B cell (primary cell): ENCODE results near the gene PARD3. TPM values are rescaled to one million over a fixed set of nuclear protein-coding genes. Genes with fewer than 3 reads are reported as not detected.

Experiments
- ATAC-seq: fragments of 200-7000 bp; cut with Tn5 transposase; one replicate; pipeline ENCODE4 v1.10.0; 2021; ENCODE audit warnings: low read depth, mild to moderate bottlenecking, moderate number of reproducible peaks, moderate library complexity
- CTCF ChIA-PET: fragments of 350-600 bp; sonication (Branson Sonifier 250); formaldehyde crosslinking; loops from one replicate; lab custom pipeline; 2021; ENCODE audit warnings: antibody characterized with exemption, inconsistent platforms; lab: Charles Lee
- POLR2A ChIA-PET: fragments of 350-600 bp; sonication (Branson Sonifier 250); formaldehyde crosslinking; loops from one replicate; lab custom pipeline; 2021; ENCODE audit warnings: antibody characterized with exemption; lab: Charles Lee
- DNase-seq: peaks from one replicate; pipeline ENCODE4 v3.0.0; 2013
- H2AFZ ChIP-seq: 2 replicates; pipeline ENCODE4 v1.6.1; 2012; ENCODE audit warnings: mild to moderate bottlenecking, low read depth, low read length; ENCODE audit not compliant: insufficient read depth, poor library complexity, severe bottlenecking
- H3K27ac ChIP-seq, 2 donors: 1 replicate in 1 of 2; 2 replicates in 1 of 2; pipeline ENCODE4 v1.5.1; 2012 to 2013; ENCODE audit warnings: low read length in 2 of 2, mild to moderate bottlenecking in 2 of 2, moderate library complexity in 1 of 2
- H3K27me3 ChIP-seq, 4 experiments: fragments of 200-600 bp in 1 of 4; sonication (generic) in 1 of 4; replicated peaks in 1 of 4; 1 replicate in 2 of 4; 2 replicates in 2 of 4; pipeline versions ENCODE4 v1.6.1 to v1.7.0; 2013 to 2016; ENCODE audit warnings: low read length in 3 of 4, mild to moderate bottlenecking in 2 of 4, mixed read lengths in 1 of 4, moderate library complexity in 1 of 4; ENCODE audit not compliant: insufficient read depth in 4 of 4, control insufficient read depth in 3 of 4; ENCODE audit errors: control extremely low read depth in 1 of 4
- H3K36me3 ChIP-seq, 2 experiments: replicated peaks in 1 of 2; 1 replicate in 1 of 2; 2 replicates in 1 of 2; pipeline versions ENCODE4 v1.6.1 to v1.7.1; 2013; ENCODE audit warnings: low read length in 1 of 2; ENCODE audit not compliant: insufficient read depth in 2 of 2, control insufficient read depth in 1 of 2; ENCODE audit errors: control extremely low read depth in 1 of 2, extremely low read depth in 1 of 2
- H3K4me1 ChIP-seq, 2 donors: fragments of 200-600 bp in 1 of 2; sonication (generic) in 1 of 2; 1 replicate in 1 of 2; 2 replicates in 1 of 2; pipeline versions ENCODE4 v1.5.1 to v1.6.1; 2013 to 2017; ENCODE audit warnings: low read length in 2 of 2; ENCODE audit not compliant: control insufficient read depth in 2 of 2, insufficient read depth in 2 of 2
- H3K4me2 ChIP-seq: replicated peaks from 2 replicates; pipeline ENCODE3; 2012; ENCODE audit warnings: mild to moderate bottlenecking, low read depth, low read length; ENCODE audit not compliant: poor library complexity, severe bottlenecking
- H3K4me3 ChIP-seq, 5 experiments: fragments of 200-600 bp in 1 of 5; sonication (generic) in 1 of 5; 1 replicate in 3 of 5; 2 replicates in 2 of 5; pipeline versions ENCODE4 v1.5.1 to v1.7.0; 2011 to 2016; ENCODE audit warnings: low read length in 4 of 5, mild to moderate bottlenecking in 4 of 5, low read depth in 2 of 5, control low read depth in 1 of 5, moderate library complexity in 1 of 5; ENCODE audit not compliant: insufficient read depth in 1 of 5; ENCODE audit errors: control extremely low read depth in 1 of 5, extremely low read depth in 1 of 5
- H3K79me2 ChIP-seq: fragments of 200-600 bp; sonication (generic); one replicate; pipeline ENCODE4 v1.6.0; 2016; ENCODE audit warnings: low read length; ENCODE audit not compliant: control insufficient read depth, insufficient read depth
- H3K9ac ChIP-seq: fragments of 200-600 bp; sonication (generic); 2 replicates; pipeline ENCODE4 v1.6.1; 2017; ENCODE audit warnings: mild to moderate bottlenecking, low read length, moderate library complexity
- H3K9me3 ChIP-seq, 3 donors: one replicate each; pipeline versions ENCODE4 v1.6.1 to v1.7.1; 2013; ENCODE audit warnings: low read length in 2 of 3; ENCODE audit not compliant: control insufficient read depth in 2 of 3, insufficient read depth in 1 of 3; ENCODE audit errors: control extremely low read depth in 1 of 3
- H4K20me1 ChIP-seq: 2 replicates; pipeline ENCODE4 v1.6.0; 2012; ENCODE audit warnings: mild to moderate bottlenecking, low read length; ENCODE audit not compliant: insufficient read depth, control insufficient read depth, poor library complexity, severe bottlenecking
- H3K27ac Mint-ChIP-seq: one replicate; pipeline ENCODE4 v1.8.0; 2021; ENCODE audit warnings: mixed read lengths
- H3K27me3 Mint-ChIP-seq: one replicate; pipeline ENCODE4 v1.8.0; 2021; ENCODE audit warnings: mixed read lengths
- H3K4me1 Mint-ChIP-seq: one replicate; pipeline ENCODE4 v1.8.0; 2021; ENCODE audit warnings: mixed read lengths
- H3K4me3 Mint-ChIP-seq: one replicate; pipeline ENCODE4 v1.8.0; 2021; ENCODE audit warnings: mixed read lengths
- H3K9me3 Mint-ChIP-seq: one replicate; pipeline ENCODE4 v1.8.0; 2022; ENCODE audit warnings: mixed read lengths; ENCODE audit not compliant: insufficient read depth
- EZH2 ChIP-seq: IDR thresholded peaks from 2 replicates; pipeline ENCODE4 v1.6.1; 2012; ENCODE audit warnings: borderline replicate concordance, low read depth, mild to moderate bottlenecking, moderate library complexity, low read length; ENCODE audit not compliant: insufficient read depth, poor library complexity, severe bottlenecking
- WGBS: methylation state at CpG from one replicate; pipeline ENCODE4 v1.1.5; 2013; ENCODE audit warnings: missing lambda C conversion rate; ENCODE audit not compliant: insufficient coverage; 5-methylcytosine and 5-hydroxymethylcytosine counted together
- intact Hi-C: fragments of 100-400 bp; cut with micrococcal nuclease; formaldehyde crosslinking; loops from one replicate; pipeline ENCODE4 v1.10.0; 2022
- polyA plus RNA-seq: library from polyadenylated mRNA; depleted of rRNA; stranded (reverse); fragments of >200 nt; gene quantifications from 2 replicates; pipeline ENCODE4 v1.2.3, GENCODE V29; 2012
- total RNA-seq, 2 donors: library from RNA; stranded (reverse); fragments of 120-200 nt in 1 of 2; gene quantifications; 1 replicate in 1 of 2; 2 replicates in 1 of 2; pipeline versions ENCODE4 v1.2.3 to v1.2.4, GENCODE V29; 2013 to 2022
- TF ChIP-seq, protein P1 (sequence below): fragments of 200-600 bp; IDR thresholded peaks from one replicate; pipeline ENCODE4 v1.8.0; 2022; ENCODE audit warnings: antibody characterized with exemption, mild to moderate bottlenecking

The PARD3 gene
- total and polyA plus RNA-seq, 2 donors (not counting 1 experiment from before 2014, with no cell fraction given) = not detected

DNA sequence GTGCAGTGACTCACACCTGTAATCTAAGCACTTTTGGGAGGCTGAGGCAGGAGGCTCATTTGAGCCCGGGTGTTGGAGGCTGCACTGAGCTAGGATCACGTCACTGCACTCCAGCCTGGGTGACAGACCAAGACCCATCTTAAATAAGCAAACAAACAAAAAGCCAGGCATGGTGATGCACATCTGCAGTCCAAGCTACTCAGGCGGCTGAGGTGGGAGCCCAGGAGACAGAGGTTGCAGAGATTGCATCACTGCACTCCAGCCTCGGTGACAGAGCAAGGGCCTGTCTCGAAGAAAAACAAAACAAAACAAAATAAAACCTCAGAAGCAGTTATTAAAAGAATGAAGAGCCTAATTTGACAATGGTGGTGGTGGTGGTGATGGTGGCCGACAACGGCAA is 132.5 kb downstream of the PARD3 start:
- CTCF ChIA-PET = no interaction called here
- H3K79me2 ChIP-seq = no peaks in the 10 kb centered on the region

DNA sequence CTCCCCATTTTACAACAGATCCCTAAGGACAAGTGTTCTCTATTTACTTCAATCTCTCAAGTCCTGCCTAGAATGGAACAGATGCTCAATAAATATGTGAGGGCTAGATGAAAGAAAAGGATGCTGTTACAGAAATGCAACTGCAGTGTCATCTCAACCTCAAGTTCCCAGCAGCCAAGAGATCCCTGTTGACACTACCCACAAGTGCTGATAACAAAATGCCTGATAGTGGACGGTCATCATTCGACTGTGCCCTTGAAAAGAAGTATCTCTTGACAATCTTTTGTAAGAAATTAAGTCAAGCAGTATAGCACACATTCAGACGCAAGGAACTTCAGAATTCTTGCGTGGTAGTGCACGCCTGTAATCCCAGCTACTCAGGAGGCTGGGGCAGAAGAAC is 133.2 kb downstream of the PARD3 start:
- Histone ChIP-seq H3K27ac (no peak overlapping the region), H3K36me3 (no peaks in the 10 kb centered on the region), H3K79me2 (no peaks in the 10 kb centered on the region), H3K4me3 (no peak overlapping the region), H2AFZ (no peak overlapping the region), H3K4me1 (no peaks in the 10 kb centered on the region), H3K9ac (no peak overlapping the region), H3K27me3 (no peaks in the 10 kb centered on the region), H4K20me1 (no peaks in the 10 kb centered on the region), H3K4me2 (no peak overlapping the region), H3K9me3 (no peaks in the 10 kb centered on the region)
- no peaks in the 10 kb centered on the region for H3K27me3 Mint-ChIP-seq
- ChIA-PET CTCF (no interaction called here), POLR2A (no interaction called here)
- DNase-seq (no peak), ATAC-seq (no peak)
- H3K4me1 Mint-ChIP-seq = no peaks in the 10 kb centered on the region
- intact Hi-C loops = no loop called here
- no peak overlapping the region for H3K4me3 Mint-ChIP-seq
- no CpG with 5 or more reads among the region's 5 CpGs for WGBS
- H3K9me3 Mint-ChIP-seq = no peaks in the 10 kb centered on the region
- H3K27ac Mint-ChIP-seq = no peak overlapping the region
- TF ChIP-seq, protein P1, sequence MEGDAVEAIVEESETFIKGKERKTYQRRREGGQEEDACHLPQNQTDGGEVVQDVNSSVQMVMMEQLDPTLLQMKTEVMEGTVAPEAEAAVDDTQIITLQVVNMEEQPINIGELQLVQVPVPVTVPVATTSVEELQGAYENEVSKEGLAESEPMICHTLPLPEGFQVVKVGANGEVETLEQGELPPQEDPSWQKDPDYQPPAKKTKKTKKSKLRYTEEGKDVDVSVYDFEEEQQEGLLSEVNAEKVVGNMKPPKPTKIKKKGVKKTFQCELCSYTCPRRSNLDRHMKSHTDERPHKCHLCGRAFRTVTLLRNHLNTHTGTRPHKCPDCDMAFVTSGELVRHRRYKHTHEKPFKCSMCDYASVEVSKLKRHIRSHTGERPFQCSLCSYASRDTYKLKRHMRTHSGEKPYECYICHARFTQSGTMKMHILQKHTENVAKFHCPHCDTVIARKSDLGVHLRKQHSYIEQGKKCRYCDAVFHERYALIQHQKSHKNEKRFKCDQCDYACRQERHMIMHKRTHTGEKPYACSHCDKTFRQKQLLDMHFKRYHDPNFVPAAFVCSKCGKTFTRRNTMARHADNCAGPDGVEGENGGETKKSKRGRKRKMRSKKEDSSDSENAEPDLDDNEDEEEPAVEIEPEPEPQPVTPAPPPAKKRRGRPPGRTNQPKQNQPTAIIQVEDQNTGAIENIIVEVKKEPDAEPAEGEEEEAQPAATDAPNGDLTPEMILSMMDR = no peak
- TF ChIP-seq EZH2 = no peak

More for the DNA sequence above, 132.5 kb downstream of the PARD3 start:
- Histone ChIP-seq H3K9ac (no peak overlapping the region), H2AFZ (no peak overlapping the region), H3K4me3 (no peak overlapping the region), H3K4me2 (no peak overlapping the region), H3K4me1 (no peaks in the 10 kb centered on the region), H3K27ac (no peak overlapping the region), H3K27me3 (no peaks in the 10 kb centered on the region), H3K9me3 (no peaks in the 10 kb centered on the region), H3K36me3 (no peaks in the 10 kb centered on the region), H4K20me1 (no peaks in the 10 kb centered on the region)
- no peak for TF ChIP-seq EZH2
- TF ChIP-seq, protein P1 = no peak
- Mint-ChIP-seq H3K27me3 (peaks cover 4% of the 10 kb centered on the region), H3K27ac (no peak overlapping the region), H3K4me3 (no peak overlapping the region), H3K9me3 (no peaks in the 10 kb centered on the region), H3K4me1 (no peaks in the 10 kb centered on the region)
- DNase-seq (no peak), ATAC-seq (no peak)
- WGBS = 100% methylated on average over 3 of the region's 7 CpGs
- POLR2A ChIA-PET = no interaction called here
- intact Hi-C loops = no loop called here
